ENCODE measurements around the gene RDX. TPM values are rescaled to one million over a fixed set of nuclear protein-coding genes. Genes with fewer than 3 reads are reported as not detected.
"Not testable (repeated sequence)": the region's sequence is repeated elsewhere in the genome, so short reads cannot be mapped to it uniquely, and the experiment has no call there.

The RDX gene
- total RNA-seq: 76.4 and 126 TPM in 2 replicates

DNA sequence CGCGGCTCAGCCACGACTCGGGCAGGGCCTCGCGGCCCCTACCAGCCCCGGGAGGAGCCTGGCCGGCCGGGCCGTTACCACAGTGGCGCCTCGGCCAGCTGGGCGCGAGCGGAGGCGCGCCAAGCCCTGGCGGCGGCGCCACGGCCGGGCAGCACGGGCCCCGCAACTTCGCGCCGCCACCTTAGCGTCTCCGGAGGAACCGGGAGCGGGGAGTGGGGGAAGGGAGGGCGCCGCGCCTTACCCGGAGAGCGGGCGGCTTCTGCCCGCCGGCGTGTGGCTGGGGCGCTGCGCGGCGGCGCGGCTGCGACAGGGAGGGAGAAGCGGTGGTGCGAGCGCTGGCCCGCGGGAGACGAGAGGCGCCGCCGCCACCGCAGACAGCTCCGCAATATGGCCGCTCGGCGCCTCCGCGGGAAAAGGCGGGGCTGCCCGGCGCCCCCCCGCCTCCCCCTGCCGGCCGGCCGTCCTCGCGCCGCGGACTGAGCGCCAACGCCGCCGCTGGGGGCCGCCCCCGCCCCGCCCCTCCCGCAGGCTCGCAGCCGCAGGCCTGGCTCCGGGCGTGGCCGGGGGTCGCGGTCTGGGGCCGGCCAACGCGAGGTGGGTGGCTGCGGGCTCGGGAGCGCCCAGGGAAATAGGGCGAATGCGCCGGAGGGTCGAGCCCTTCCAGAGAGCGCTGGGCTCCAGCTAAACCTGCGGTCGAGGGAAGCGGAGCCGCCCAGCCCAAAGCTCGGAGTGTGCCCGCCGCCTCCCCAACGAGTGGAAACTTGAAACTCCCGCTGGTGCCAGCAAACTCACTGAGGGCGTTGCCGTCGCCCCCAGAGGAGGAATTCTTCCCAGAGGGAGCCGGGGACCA, at the start of gene RDX:
RDX (minus strand) TSS at position 389 of the 850 bp plus-strand sequence. CDS start 16,922 bp downstream, outside the sequence.
- DNase-seq (ENCODE audit: low read depth): peak; percentile 76

DNA sequence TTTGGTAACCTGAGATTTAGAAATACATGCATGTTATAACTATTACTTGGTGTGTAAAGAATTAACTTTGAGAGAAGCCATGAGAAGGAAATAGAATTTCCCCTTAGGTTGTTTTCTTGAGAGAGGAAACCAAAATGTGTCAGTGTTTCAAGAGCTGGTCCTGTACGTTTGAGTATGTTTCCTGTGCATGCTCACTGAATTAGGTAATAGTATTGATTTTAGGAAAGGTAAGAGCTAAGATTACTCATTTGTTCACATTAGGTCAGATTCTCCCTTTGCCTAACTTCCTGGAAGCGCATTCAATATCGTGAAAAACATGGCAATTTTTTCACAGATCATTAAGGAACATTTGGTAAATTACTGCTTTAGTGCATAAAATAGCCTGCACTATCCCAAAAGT, 49.3 kb upstream of the RDX start:
- peak; percentile 41 for DNase-seq (ENCODE audit: low read depth)

DNA sequence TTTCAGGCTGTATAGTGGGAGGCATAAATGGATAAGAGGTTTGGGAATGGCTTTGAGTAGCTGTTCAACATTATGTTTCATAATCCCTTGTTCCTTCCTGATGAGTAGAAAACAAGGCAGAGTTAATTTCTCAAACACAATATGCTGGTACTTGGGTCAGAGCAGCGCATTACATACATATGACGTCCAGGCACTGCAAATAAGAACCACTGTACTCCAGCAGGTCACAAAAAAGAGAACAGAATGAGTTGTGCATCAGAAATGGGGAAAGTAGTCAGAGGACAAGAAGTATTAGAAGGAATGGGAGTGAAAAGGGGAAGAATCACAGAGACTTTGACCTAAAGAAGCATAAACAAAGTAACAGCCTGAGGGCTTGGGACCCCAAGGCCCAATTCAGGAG, 44.0 kb upstream of the RDX start:
- no peak for DNase-seq (ENCODE audit: low read depth)

- no peak for DNase-seq (ENCODE audit: low read depth)
Observed at GRCh38 chr11:110339456-110340250, 43.2 kb upstream of the RDX start.

DNA sequence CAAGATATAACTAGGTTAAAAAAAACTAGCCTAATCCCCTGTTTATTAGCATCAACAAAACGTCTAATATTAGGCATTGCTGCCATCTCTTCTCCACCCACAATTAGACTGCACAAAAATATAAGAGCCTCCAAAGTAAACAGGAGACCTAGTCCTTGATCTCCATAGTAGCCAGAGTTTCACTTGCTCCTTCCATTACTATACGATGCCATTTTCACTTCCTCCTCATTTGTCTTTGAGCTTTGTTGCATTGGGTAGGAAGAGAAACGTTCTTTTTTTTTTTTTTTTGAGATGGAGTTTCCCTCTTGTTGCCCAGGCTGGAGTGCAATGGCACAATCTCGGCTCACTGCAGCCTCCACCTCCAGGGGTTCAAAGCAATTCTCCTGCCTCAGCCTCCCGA, 42.3 kb upstream of the RDX start:
- no peak for DNase-seq (ENCODE audit: low read depth)

DNA sequence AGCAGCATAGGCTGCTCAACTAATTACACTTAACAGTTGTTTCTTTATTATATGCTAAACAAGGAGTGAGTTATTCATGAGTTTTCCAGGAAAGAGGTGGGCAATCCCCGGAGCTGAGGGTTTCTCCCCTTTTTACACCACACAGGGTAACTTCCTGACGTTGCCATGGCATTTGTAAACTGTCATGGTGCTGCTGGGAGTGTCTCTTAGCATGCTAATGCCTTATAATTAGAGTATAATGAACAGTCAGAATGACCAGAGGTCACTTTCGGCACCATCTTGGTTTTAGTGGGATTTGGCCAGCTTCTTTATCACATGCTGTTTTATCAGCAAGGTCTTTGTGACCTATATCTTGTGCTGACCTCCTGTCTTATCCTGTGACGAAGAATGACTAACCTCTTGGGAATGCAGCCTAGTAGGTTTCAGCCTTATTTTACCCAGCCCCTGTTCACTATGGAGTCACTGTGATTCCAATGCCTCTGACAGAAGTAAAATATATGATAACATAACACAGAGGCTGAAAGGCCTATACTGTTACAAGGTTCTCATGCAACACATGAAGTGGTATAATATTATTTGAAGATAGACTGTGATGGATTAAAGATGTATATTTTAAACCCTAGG, 41.3 kb upstream of the RDX start:
- DNase-seq (ENCODE audit: low read depth): peak; percentile 32

- DNase-seq (ENCODE audit: low read depth): no peak
Observed at GRCh38 chr11:110336054-110336453, 39.6 kb upstream of the RDX start.

- DNase-seq (ENCODE audit: low read depth): no peak
Observed at GRCh38 chr11:110335358-110335757, 38.9 kb upstream of the RDX start.

DNA sequence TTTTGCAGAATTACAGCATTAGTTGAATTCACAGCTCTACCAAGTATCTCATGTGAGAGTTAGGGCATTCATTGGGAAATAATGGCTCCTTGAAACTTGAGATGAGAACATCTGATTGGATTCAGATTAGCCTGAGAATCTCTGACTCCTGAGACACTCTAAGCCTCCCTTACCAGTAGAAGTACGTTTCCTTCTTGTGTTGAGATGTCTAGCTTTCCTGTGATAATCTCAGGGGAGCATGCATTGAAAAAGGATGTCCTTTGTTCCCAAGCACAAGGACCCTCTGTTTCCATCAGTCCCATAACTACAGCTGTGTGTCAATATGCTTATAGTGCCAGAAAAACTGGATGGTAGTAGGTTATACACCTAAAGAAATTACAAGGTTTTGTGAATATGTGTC, 35.2 kb upstream of the RDX start:
- DNase-seq (ENCODE audit: low read depth): no peak

DNA sequence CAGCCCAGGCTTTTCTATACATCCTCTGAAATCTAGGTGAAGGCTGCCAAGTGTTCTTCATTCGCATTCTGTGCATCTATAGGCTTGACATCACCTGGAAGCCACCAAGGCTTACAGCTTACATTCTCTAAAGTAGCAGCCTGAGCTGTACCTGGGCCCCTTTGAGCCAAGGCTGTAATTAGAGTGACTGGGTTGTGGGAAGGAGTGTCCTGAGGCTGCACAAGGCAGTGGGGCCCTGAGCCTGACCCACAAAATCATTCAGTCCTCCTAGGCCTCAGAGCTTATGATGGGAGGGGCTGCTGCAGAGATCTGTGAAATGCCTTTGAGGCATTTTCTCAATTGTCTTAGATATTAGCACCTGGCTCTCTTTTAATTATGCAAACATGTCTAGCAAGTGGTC, 33.0 kb upstream of the RDX start:
- no peak for DNase-seq (ENCODE audit: low read depth)

- DNase-seq (ENCODE audit: low read depth): no peak
Observed at GRCh38 chr11:110327508-110327907, 31.1 kb upstream of the RDX start.

- DNase-seq (ENCODE audit: low read depth): no peak
Observed at GRCh38 chr11:110323786-110324185, 27.4 kb upstream of the RDX start.

DNA sequence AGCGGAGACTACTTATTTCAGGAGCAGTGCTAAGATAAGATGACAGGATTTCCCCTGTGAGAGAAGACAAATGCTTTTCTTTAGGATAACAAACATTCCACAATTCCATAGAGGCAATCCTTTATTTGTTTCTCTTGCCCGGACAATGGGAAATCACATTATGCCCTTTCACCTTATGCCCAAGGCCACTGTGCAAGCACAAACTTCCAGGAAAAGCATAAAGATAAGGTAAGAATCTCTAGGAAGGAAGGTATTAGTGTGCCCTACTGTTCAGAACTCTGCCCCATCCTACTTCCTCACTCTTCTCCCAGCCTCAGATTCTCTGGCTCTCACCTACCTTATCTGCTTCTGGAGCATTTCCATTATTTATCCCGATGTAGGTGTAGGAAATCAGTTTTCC, 23.1 kb upstream of the RDX start:
- DNase-seq (ENCODE audit: low read depth): no peak

DNA sequence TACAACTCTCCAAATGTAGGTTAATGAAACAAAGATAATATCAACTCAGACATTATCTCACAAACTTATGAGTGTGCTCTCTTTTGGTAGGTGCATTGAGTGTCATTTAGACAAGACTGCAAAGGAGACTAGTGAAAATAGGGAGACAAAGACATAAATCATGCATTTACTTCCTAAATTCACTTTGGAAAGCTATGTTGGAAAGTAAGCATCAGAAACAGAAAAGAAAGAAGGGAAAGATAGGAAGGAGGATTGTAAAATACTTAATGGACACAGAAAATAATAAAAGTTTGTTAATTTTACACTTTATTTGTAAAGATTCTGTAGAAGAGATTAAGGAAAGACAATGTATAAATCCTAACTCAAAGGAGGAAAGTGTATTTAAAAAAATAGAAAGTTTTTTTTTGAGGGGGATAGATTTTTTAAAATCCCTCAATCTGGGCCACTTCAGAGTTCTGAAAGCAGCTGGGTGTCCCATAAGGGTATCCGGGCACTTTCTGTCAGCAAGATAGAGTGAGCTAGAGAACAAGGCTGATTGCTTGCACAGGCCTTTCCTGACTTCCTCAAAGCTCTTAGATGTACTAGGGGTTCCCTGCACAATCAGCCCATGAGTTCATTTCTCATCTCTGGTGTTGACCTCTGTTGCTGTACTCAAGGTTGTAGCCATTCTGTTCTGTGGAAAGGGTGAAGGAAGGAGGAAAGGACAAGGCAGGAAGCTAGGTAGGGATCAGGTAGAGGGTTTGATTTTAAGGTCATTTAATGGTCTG, 22.4 kb upstream of the RDX start:
- no peak for DNase-seq (ENCODE audit: low read depth)

DNA sequence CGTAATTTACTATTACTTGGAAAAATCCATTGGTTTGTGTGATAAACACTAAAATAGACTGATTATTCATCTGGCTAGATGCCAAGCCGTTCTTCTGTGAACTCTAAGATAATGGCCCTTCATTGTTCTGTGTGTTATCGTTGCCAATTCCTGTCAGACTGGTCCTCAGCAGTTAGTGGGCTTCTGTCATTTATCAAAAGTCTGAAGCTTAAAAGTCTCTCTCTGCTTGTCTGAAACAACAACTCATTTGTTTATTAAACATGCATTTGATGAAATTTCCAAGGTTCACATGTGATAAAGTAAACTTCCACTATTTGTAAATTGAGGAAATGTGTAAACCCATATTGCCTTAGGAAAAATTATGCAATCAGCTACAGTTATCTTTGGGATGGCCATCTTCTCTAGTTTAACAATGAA, 21.1 kb upstream of the RDX start:
- DNase-seq (ENCODE audit: low read depth): peak; percentile 45

- no peak for DNase-seq (ENCODE audit: low read depth)
Observed at GRCh38 chr11:110314366-110315095, 18.1 kb upstream of the RDX start.

DNA sequence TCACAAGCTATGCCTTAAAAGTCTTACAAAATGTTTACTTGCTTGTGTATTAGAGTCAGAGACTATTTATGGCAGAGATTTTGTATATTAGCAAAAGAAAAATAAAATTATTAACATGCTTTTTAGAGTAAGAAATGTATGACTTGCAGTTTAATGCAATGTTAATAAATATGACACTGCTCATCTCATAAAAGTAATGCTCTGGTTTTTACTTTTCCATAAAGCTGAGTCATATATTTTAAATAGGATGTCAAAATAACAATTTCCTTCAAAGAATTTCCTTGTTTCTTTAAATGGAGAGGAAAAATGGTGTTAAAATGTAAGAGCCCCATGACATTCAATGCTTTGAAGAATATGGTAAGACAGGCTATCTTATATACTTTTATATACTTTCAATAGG, 16.3 kb upstream of the RDX start:
- no peak for DNase-seq (ENCODE audit: low read depth)

DNA sequence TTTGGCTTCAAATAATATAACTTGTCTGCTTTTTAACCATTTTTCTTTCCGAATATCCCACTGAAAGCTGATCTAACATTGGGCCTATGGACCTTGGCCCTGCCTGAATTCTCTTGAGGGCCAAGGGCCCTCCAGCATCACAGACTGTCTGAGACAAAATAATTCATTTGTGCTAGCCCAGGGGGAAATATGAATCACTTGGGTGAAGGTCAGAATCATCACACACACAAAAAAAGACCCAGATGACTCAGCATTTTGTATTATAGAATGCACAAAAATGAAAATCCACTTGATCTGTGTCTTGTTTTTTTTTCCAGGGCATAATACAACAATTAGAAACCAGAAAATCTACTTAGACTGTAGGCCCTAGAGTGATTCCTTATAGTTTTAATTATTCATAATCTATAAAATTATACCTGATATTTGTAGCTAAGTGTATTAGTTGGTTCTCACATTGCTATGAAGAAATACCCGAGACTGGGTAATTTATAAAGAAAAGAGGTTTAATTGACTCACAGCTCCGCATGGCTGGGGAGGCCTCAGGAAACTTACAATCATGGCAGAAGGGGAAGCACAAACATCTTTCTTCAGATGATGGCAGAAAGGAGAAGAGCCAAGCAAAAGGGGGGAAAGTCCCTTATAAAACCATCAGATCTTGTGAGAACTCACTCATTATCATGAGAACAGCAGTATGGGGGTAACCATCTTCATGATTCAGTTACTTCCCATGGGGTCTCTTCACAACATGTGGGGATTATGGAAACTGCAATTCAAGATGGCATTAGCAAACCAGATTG, 15.6 kb upstream of the RDX start:
- DNase-seq (ENCODE audit: low read depth): no peak

GRCh38 chr11:110308071-110308470, 11.7 kb upstream of the RDX start:
- no peak for DNase-seq (ENCODE audit: low read depth)

- DNase-seq (ENCODE audit: low read depth): not testable (repeated sequence)
Observed at GRCh38 chr11:110306019-110306388, 9.6 kb upstream of the RDX start.

Data from renal cortical epithelial cell (primary cell).